ENCODE results near the gene TJP1.
"Not testable (repeated sequence)": the region's sequence is repeated elsewhere in the genome, so short reads cannot be mapped to it uniquely, and the experiment has no call there.

Gene TJP1

DNA sequence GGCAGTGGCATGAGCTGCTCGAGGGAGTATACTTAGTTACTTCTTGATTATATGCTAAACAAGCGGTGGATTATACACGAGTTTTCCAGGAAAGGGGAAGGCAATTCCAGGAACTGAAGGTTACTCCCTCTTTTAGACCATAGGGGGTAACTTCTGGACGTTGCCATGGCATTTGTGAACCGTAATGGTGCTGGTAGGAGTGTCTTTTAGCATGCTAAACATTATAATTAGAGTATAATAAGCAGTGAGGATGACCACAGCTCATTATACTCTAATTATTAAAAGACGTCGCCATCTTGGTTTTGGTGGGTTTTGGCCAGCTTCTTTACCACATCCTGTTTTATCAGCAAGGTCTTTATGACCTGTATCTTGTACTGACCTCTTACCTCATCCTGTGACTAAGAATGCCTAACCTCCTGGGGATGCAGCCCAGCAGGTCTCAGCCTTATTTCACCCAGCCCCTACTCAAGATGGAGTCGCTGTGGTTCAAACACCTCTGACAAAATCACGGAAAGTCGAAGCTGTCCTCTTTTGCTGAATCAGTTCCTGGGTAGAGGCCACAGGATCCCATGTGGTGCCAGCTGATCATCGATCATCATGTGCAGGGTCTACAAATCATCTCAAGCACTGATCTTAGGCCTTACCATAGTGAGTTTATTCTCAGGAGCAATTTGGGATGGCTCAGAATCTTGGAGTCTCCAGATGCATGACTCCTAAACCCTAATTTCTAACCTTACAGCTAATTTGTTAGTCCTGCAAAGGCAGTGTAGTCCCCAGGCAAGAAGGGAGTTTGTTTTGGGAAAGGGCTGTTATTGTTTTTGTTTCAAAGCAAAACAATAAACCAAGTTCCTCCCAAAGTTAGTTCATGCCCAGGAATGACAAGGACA is 149.1 kb downstream of the TJP1 start:
- peaks cover 23% of the 10 kb centered on the region for H3K27me3 Mint-ChIP-seq
- peaks cover 4% of the 10 kb centered on the region for H3K4me1 Mint-ChIP-seq (ENCODE audit: low read depth)
- H3K27ac Mint-ChIP-seq: no peak overlapping the region
- no peaks in the 10 kb centered on the region for H3K9me3 Mint-ChIP-seq (ENCODE audit: low read depth)
- H3K36me3 Mint-ChIP-seq: no peaks in the 10 kb centered on the region
- no peak overlapping the region for H3K4me3 Mint-ChIP-seq

DNA sequence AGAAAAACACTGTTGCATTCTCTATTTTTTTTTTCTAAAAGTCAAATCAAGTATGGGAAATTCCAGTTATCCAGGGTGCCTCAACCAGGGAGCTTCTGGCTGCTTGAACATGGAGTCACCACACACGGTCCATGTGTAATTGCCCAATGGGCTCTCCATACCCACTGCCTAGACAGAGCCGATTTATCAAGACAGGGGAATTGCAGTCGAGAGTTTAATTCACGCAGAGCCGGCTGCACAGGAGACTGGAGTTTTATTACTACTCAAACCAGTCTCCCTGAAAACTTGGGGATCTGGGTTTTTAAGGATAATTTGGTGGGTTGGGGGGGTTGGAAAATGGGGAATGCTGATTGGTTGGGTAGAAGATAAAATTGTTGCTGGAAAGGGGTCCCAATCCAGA is 149.8 kb downstream of the TJP1 start:
- H3K4me1 Mint-ChIP-seq (ENCODE audit: low read depth): peaks cover 4% of the 10 kb centered on the region
- H3K27me3 Mint-ChIP-seq: peaks cover 23% of the 10 kb centered on the region
- H3K27ac Mint-ChIP-seq: no peak overlapping the region
- no peaks in the 10 kb centered on the region for H3K36me3 Mint-ChIP-seq
- H3K4me3 Mint-ChIP-seq: no peak overlapping the region
- no peaks in the 10 kb centered on the region for H3K9me3 Mint-ChIP-seq (ENCODE audit: low read depth)

DNA sequence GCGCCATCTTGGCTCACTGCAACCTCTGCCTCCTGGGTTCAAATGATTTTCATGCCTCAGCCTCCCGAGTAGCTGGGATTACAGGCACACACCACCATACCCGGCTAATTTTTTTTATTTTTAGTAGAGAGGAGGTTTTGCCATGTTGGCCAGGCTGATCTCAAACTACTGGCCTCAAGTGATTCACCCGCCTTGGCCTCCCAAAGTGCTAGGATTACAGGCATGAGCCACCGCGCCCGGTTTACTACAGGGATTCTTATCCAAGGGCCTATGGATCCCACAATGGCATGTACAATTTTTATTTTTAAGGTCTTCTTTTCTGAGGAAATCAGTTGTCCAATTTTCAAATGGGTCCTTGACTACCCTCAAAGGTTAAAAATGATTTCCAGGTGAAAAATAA is 150.2 kb downstream of the TJP1 start:
- not testable (repeated sequence) for H3K36me3 Mint-ChIP-seq; H3K4me3 Mint-ChIP-seq; H3K27ac Mint-ChIP-seq; H3K4me1 Mint-ChIP-seq (ENCODE audit: low read depth); H3K9me3 Mint-ChIP-seq (ENCODE audit: low read depth)
- H3K27me3 Mint-ChIP-seq: peaks cover 19% of the 10 kb centered on the region

- Mint-ChIP-seq H3K27ac (no peak overlapping the region), H3K36me3 (no peaks in the 10 kb centered on the region), H3K9me3 (ENCODE audit: low read depth) (no peaks in the 10 kb centered on the region), H3K4me1 (ENCODE audit: low read depth) (peaks cover 4% of the 10 kb centered on the region), H3K4me3 (no peak overlapping the region), H3K27me3 (peaks cover 14% of the 10 kb centered on the region)
Observed at GRCh38 chr15:29670998-29671981, 151.0 kb downstream of the TJP1 start.

DNA sequence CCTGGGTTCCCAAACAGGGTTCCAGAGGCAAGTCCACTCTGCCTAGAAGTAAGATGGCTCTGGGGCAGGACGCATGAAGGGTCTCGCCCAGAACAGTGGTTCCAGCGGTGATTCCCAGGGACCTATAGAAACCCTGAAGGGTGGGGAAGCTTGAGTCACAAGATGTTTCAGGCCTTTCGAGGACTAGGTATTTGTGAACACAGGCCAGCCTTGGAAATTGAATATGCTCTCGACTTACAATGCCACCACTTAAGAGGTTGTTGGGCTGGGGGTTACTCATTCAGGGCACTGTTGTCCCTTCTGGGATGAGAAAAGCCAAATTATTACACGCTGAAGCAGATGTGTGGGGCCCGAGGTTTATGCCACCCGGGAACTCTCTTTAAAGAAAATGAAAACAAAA is 152.0 kb downstream of the TJP1 start:
- H3K27ac Mint-ChIP-seq: no peak overlapping the region
- H3K9me3 Mint-ChIP-seq (ENCODE audit: low read depth): no peaks in the 10 kb centered on the region
- H3K4me1 Mint-ChIP-seq (ENCODE audit: low read depth): peaks cover 4% of the 10 kb centered on the region
- H3K27me3 Mint-ChIP-seq: peaks cover 13% of the 10 kb centered on the region
- no peak overlapping the region for H3K4me3 Mint-ChIP-seq
- H3K36me3 Mint-ChIP-seq: no peaks in the 10 kb centered on the region

DNA sequence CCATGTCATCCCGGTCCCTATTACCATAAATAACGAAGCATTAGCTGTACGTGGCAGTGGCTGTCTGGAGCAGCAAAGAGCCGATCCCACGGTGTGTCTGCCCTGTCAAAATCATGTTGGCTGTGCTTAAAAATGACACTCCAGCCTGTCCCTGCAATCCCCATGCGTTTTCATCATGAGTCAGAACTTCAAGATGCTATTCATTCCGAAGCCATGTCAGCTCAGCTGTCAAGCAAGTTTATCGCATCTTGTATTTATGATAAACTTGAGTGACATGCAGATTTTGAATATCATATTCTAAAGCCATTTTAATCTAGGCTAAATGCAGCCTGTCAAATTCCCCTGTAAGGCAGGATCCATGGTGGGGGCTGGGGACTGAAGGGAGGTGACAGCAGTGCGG is 152.4 kb downstream of the TJP1 start:
- Mint-ChIP-seq H3K27ac (no peak overlapping the region), H3K9me3 (ENCODE audit: low read depth) (no peaks in the 10 kb centered on the region), H3K27me3 (peaks cover 13% of the 10 kb centered on the region), H3K36me3 (no peaks in the 10 kb centered on the region), H3K4me1 (ENCODE audit: low read depth) (peaks cover 4% of the 10 kb centered on the region), H3K4me3 (no peak overlapping the region)

GRCh38 chr15:29668120-29668602 is 154.1 kb downstream of the TJP1 start:
- Mint-ChIP-seq H3K4me3 (no peak overlapping the region), H3K9me3 (ENCODE audit: low read depth) (no peaks in the 10 kb centered on the region), H3K27me3 (peaks cover 6% of the 10 kb centered on the region), H3K4me1 (ENCODE audit: low read depth) (no peaks in the 10 kb centered on the region), H3K36me3 (no peaks in the 10 kb centered on the region), H3K27ac (no peak overlapping the region)

DNA sequence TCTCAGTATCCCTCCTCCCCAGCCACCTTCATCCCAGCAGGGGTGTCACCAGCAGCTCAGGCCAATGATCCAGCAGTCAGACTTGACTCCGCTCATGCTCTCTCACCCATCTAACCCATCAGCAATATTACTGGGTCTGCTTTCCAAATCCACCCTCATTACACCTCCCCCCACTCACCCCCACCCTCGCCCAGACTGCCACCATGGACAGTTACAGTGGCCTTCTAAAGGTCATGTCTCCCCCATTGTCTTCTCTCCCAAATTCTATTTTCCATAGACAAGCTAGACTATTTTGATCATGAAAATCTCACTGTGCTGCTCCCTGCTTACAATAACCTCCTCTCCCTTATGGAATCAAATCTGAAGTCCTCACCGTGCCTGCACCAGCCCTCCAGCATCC is 156.0 kb downstream of the TJP1 start:
- no peak overlapping the region for H3K27ac Mint-ChIP-seq
- no peaks in the 10 kb centered on the region for H3K4me1 Mint-ChIP-seq (ENCODE audit: low read depth)
- no peaks in the 10 kb centered on the region for H3K9me3 Mint-ChIP-seq (ENCODE audit: low read depth)
- H3K36me3 Mint-ChIP-seq: no peaks in the 10 kb centered on the region
- peaks cover 1% of the 10 kb centered on the region for H3K27me3 Mint-ChIP-seq
- no peak overlapping the region for H3K4me3 Mint-ChIP-seq

DNA sequence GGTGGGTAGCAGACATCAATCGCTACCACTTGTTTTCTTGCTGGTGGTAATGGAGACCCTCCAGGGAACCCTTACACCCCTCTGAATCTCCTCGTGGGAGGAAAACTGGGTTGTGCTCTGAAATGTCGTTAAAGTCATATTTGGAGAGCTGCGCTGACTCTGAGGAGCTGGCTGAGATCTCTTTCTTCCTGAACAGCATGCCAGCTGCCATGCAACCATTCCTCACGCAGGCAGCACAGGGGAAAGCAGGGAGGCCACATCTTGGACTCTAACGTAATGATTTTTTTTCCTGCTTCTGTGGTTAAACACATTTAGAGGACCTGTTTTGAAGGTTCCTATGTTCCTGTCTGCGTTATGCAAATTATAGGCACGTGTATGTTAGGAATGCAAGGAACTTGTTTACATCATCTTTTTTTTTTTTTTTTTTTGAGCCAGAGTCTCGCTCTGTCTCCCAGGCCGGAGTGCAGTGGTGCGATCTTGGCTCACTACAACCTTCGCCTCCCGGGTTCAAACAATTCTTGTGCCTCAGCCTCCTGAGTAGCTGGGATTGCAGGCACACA is 156.7 kb downstream of the TJP1 start:
- Mint-ChIP-seq H3K4me1 (ENCODE audit: low read depth) (no peaks in the 10 kb centered on the region), H3K4me3 (no peak overlapping the region), H3K9me3 (ENCODE audit: low read depth) (no peaks in the 10 kb centered on the region), H3K27ac (no peak overlapping the region), H3K27me3 (peaks cover 1% of the 10 kb centered on the region), H3K36me3 (no peaks in the 10 kb centered on the region)

- no peak overlapping the region for H3K4me3 Mint-ChIP-seq
- H3K27me3 Mint-ChIP-seq: peaks cover 1% of the 10 kb centered on the region
- no peak overlapping the region for H3K27ac Mint-ChIP-seq
- no peaks in the 10 kb centered on the region for H3K4me1 Mint-ChIP-seq (ENCODE audit: low read depth)
- no peaks in the 10 kb centered on the region for H3K36me3 Mint-ChIP-seq
- H3K9me3 Mint-ChIP-seq (ENCODE audit: low read depth): no peaks in the 10 kb centered on the region
Observed at GRCh38 chr15:29664406-29664805, 157.9 kb downstream of the TJP1 start.

DNA sequence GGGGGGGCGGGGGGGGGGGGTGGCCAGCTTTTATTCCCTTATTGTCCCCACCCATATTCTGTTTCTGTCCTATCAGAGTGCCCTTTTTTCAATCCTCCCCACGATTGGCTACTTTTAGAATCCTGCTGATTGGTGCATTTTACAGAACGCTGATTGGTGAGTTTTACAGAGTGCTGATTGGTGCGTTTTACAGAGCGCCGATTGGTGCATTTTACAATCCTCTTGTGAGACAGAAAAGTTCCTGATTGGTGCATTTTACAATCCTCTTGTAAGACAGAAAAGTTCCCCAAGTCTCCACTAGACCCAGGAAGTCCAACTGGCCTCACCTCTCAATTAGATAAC is 164.8 kb downstream of the TJP1 start:
- H3K36me3 Mint-ChIP-seq; H3K4me1 Mint-ChIP-seq (ENCODE audit: low read depth); H3K27ac Mint-ChIP-seq; H3K4me3 Mint-ChIP-seq; H3K27me3 Mint-ChIP-seq; H3K9me3 Mint-ChIP-seq (ENCODE audit: low read depth): not testable (repeated sequence)

GRCh38 chr15:29656636-29657475 is 165.4 kb downstream of the TJP1 start:
- Mint-ChIP-seq H3K27me3 (no peaks in the 10 kb centered on the region), H3K4me3 (no peak overlapping the region), H3K27ac (no peak overlapping the region), H3K4me1 (ENCODE audit: low read depth) (no peaks in the 10 kb centered on the region), H3K9me3 (ENCODE audit: low read depth) (no peaks in the 10 kb centered on the region), H3K36me3 (no peaks in the 10 kb centered on the region)

- no peak overlapping the region for H3K27ac Mint-ChIP-seq
- H3K9me3 Mint-ChIP-seq (ENCODE audit: low read depth): peaks cover 5% of the 10 kb centered on the region
- H3K36me3 Mint-ChIP-seq: no peaks in the 10 kb centered on the region
- H3K4me3 Mint-ChIP-seq: no peak overlapping the region
- H3K4me1 Mint-ChIP-seq (ENCODE audit: low read depth): no peaks in the 10 kb centered on the region
- H3K27me3 Mint-ChIP-seq: peaks cover 3% of the 10 kb centered on the region
Observed at GRCh38 chr15:29652595-29652994, 169.7 kb downstream of the TJP1 start.

- H3K9me3 Mint-ChIP-seq (ENCODE audit: low read depth): peaks cover 13% of the 10 kb centered on the region
- H3K4me1 Mint-ChIP-seq (ENCODE audit: low read depth): no peaks in the 10 kb centered on the region
- H3K4me3 Mint-ChIP-seq: no peak overlapping the region
- no peak overlapping the region for H3K27ac Mint-ChIP-seq
- no peaks in the 10 kb centered on the region for H3K36me3 Mint-ChIP-seq
- peaks cover 3% of the 10 kb centered on the region for H3K27me3 Mint-ChIP-seq
Observed at GRCh38 chr15:29651476-29652233, 170.6 kb downstream of the TJP1 start.

Data from activated naive CD8-positive, alpha-beta T cell (primary cell).